ENCODE data around the gene H2BK1.

Gene H2BK1

GRCh38 chr7:151210087-151210854 is at the start of gene H2BK1:
Gene H2BK1, minus strand, starts transcription at chr7:151210488. Its CDS starts 170 bp downstream, at chr7:151210318.
- DNase-seq (ENCODE audit: low spot score): no peak

- DNase-seq (ENCODE audit: low spot score): no peak
These were observed 47.7 kb upstream of the H2BK1 start for GRCh38 chr7:151257990-151258389.

- DNase-seq (ENCODE audit: low spot score): no peak
These were observed 46.2 kb upstream of the H2BK1 start for GRCh38 chr7:151256410-151257045.

- DNase-seq (ENCODE audit: low spot score): no peak
These were observed 45.1 kb upstream of the H2BK1 start for GRCh38 chr7:151255390-151255789.

GRCh38 chr7:151254851-151255250 is 44.6 kb upstream of the H2BK1 start:
- DNase-seq (ENCODE audit: low spot score): no peak

- no peak for DNase-seq (ENCODE audit: low spot score)
These were observed 44.0 kb upstream of the H2BK1 start for GRCh38 chr7:151254316-151254715.

- no peak for DNase-seq (ENCODE audit: low spot score)
These were observed 42.8 kb upstream of the H2BK1 start for GRCh38 chr7:151252961-151253711.

GRCh38 chr7:151252561-151252835 is 42.2 kb upstream of the H2BK1 start:
- DNase-seq (ENCODE audit: low spot score): no peak

GRCh38 chr7:151251689-151252560 is 41.6 kb upstream of the H2BK1 start:
- DNase-seq (ENCODE audit: low spot score): peak; percentile 85

- DNase-seq (ENCODE audit: low spot score): peak; percentile 59
These were observed 41.0 kb upstream of the H2BK1 start for GRCh38 chr7:151251328-151251688.

GRCh38 chr7:151250181-151251132 is 40.2 kb upstream of the H2BK1 start:
- no peak for DNase-seq (ENCODE audit: low spot score)

GRCh38 chr7:151249732-151250072 is 39.4 kb upstream of the H2BK1 start:
- no peak for DNase-seq (ENCODE audit: low spot score)

GRCh38 chr7:151249034-151249731 is 38.9 kb upstream of the H2BK1 start:
- DNase-seq (ENCODE audit: low spot score): no peak

GRCh38 chr7:151248346-151249033 is 38.2 kb upstream of the H2BK1 start, which contains the start of gene SMARCD3:
Gene SMARCD3, minus strand, starts transcription at chr7:151248694. Its CDS starts 132 bp downstream, at chr7:151248562.
- DNase-seq (ENCODE audit: low spot score): peak; percentile 87

GRCh38 chr7:151247611-151248345 is 37.5 kb upstream of the H2BK1 start:
- DNase-seq (ENCODE audit: low spot score): peak; percentile 66

GRCh38 chr7:151246851-151247580 is 36.7 kb upstream of the H2BK1 start:
- no peak for DNase-seq (ENCODE audit: low spot score)

GRCh38 chr7:151246102-151246850 is 36.0 kb upstream of the H2BK1 start:
- DNase-seq (ENCODE audit: low spot score): no peak

All from ecto neural progenitor cell (in vitro differentiated cells).